Osteocyte (in vitro differentiated cells): Measurements from ENCODE around the gene PLEKHJ1. TPM values are rescaled to one million over a fixed set of nuclear protein-coding genes. Genes with fewer than 3 reads are reported as not detected.

Experiments
- DNase-seq: peaks from one replicate; pipeline ENCODE4 v3.0.0; 2021; ENCODE audit warnings: mixed read lengths; ENCODE audit not compliant: unreplicated experiment; ENCODE audit errors: extremely low spot score
- H3K27ac Mint-ChIP-seq: one replicate; pipeline ENCODE4 v1.8.0; 2021; ENCODE audit warnings: mild to moderate bottlenecking, mixed read lengths; ENCODE audit not compliant: unreplicated experiment
- H3K27me3 Mint-ChIP-seq: one replicate; pipeline ENCODE4 v1.8.0; 2021; ENCODE audit warnings: mixed read lengths; ENCODE audit not compliant: unreplicated experiment
- H3K36me3 Mint-ChIP-seq: one replicate; pipeline ENCODE4 v1.8.0; 2021; ENCODE audit warnings: mixed read lengths; ENCODE audit not compliant: unreplicated experiment
- H3K4me1 Mint-ChIP-seq: one replicate; pipeline ENCODE4 v1.8.0; 2021; ENCODE audit warnings: mixed read lengths; ENCODE audit not compliant: unreplicated experiment
- H3K4me3 Mint-ChIP-seq: one replicate; pipeline ENCODE4 v1.8.0; 2021; ENCODE audit warnings: mild to moderate bottlenecking, moderate library complexity, mixed read lengths; ENCODE audit not compliant: unreplicated experiment
- H3K9me3 Mint-ChIP-seq: one replicate; pipeline ENCODE4 v1.8.0; 2021; ENCODE audit warnings: mixed read lengths; ENCODE audit not compliant: unreplicated experiment
- total RNA-seq: library from RNA; stranded (reverse); gene quantifications from 2 replicates; pipeline ENCODE4 v1.2.1, GENCODE V29; 2021
- TF ChIP-seq, protein P1 (sequence below): fragments of 200-600 bp; sonication (generic); IDR thresholded peaks from 2 replicates; pipeline ENCODE4 v1.5.0; 2021; ENCODE audit warnings: antibody characterized with exemption, mild to moderate bottlenecking, moderate library complexity

Gene PLEKHJ1
- total RNA-seq, 1 donor from 2014 or later: 40.7 TPM

DNA sequence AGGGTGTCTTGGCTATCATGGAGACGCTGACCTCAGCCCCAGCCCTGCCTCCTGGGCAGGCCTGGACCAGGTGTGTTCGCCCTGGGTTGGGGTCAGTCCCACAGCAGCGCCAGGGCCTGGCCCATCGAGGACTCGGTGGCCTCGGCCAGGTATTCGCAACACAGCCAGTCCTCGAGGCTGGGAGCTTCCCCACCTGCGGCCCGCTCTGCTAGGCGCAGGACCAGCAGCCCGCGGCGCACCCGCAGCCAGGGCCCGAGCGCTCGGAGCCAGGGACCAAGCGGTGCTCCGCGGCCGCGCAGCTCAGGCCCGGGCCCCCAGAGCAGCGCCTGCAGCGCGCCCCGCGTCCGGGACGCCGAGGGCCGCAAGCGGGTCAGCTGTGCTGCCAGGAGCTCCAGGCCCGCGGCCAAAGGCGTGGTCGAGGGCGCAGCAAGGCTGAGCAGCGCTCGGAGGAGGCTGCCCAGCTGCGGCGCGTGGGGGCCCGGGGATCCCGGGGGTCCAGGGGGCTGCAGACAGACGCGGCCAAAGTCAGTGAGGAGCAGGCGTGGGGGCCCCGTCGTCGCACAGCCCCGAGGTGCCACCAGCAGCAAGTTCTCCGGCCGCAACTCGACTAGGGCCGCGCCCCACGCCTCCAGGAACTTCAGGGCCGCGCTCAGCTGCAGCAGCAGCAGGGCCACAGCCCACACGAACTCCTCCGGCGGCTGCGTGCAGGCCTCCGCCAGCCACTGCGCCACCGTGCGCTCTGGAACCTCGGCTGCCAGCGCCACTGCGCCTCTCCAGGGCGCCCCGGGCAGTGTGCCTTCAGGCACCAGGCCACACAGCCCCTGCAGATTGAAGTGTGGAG lies 39.7 kb upstream of the PLEKHJ1 start:
- Mint-ChIP-seq H3K36me3 (peaks cover 17% of the 10 kb centered on the region), H3K27ac (no peak overlapping the region), H3K27me3 (no peaks in the 10 kb centered on the region), H3K4me1 (peaks cover 40% of the 10 kb centered on the region), H3K9me3 (no peaks in the 10 kb centered on the region), H3K4me3 (no peak overlapping the region)
- TF ChIP-seq, protein P1, sequence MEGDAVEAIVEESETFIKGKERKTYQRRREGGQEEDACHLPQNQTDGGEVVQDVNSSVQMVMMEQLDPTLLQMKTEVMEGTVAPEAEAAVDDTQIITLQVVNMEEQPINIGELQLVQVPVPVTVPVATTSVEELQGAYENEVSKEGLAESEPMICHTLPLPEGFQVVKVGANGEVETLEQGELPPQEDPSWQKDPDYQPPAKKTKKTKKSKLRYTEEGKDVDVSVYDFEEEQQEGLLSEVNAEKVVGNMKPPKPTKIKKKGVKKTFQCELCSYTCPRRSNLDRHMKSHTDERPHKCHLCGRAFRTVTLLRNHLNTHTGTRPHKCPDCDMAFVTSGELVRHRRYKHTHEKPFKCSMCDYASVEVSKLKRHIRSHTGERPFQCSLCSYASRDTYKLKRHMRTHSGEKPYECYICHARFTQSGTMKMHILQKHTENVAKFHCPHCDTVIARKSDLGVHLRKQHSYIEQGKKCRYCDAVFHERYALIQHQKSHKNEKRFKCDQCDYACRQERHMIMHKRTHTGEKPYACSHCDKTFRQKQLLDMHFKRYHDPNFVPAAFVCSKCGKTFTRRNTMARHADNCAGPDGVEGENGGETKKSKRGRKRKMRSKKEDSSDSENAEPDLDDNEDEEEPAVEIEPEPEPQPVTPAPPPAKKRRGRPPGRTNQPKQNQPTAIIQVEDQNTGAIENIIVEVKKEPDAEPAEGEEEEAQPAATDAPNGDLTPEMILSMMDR: no peak
- no peak for DNase-seq

DNA sequence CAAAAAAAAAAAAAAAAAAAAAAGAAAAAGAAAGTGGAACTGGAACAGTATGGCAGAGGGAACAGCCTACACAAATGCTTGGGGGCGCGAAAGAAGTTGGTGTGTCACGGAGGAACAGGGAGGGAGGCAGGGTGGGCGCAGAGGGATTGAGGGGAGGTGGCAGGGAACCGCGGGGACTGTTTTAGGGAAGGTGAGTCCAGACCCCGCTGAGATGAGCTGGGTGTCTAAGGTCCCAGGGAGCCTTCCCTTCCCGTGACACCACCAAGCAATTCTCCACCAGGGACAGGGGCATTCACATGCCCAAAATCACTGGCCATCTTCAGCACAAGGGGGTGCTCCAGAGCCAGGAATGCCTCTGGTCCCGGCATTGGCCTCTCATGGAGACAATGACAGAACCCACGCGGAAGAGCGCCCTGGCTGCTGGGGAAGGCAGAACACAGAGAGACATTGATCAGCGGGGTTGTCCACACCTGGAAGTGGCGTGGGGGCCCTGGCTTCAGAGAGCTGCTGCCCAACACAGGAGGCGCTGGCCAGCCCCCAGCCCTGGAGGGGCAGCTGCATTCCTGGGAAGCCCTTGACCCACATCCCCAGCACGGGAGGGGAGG lies 38.9 kb upstream of the PLEKHJ1 start:
- Mint-ChIP-seq H3K36me3 (peaks cover 17% of the 10 kb centered on the region), H3K4me1 (peaks cover 35% of the 10 kb centered on the region), H3K27me3 (no peaks in the 10 kb centered on the region), H3K9me3 (no peaks in the 10 kb centered on the region), H3K27ac (peak overlapping the region; percentile 59), H3K4me3 (no peak overlapping the region)
- DNase-seq: no peak
- TF ChIP-seq, protein P1: peak; percentile 67

DNA sequence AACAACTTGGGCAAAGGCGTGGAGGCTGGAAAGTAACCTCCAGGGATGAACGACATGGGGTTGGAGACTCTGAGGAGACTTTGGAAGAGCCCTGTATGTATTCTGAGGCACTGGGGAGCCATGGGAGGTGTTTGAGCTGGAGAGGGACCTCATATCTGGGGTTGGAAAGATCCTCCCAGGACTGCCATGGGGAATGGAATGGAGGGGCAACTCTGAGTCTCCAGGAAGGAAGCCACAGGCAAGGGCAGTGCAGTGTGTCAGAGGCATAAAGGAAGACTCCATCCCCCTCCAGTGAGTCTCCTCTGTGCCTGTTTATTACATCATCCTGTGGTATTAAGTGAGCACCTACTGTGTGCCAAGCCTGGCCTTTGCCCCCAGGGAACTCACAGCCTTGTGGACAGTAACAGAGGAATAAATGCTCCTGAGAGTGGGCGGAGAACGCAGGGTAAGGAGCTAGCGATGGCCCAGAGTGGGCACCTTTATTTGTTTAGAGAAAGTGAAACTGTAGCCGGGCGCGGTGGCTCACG lies 38.1 kb upstream of the PLEKHJ1 start:
- H3K4me1 Mint-ChIP-seq: peaks cover 35% of the 10 kb centered on the region
- TF ChIP-seq, protein P1: no peak
- no peaks in the 10 kb centered on the region for H3K27me3 Mint-ChIP-seq
- H3K4me3 Mint-ChIP-seq: peak overlapping the region; percentile 59
- H3K27ac Mint-ChIP-seq: peak overlapping the region; percentile 82
- H3K36me3 Mint-ChIP-seq: peaks cover 17% of the 10 kb centered on the region
- DNase-seq: no peak
- no peaks in the 10 kb centered on the region for H3K9me3 Mint-ChIP-seq

DNA sequence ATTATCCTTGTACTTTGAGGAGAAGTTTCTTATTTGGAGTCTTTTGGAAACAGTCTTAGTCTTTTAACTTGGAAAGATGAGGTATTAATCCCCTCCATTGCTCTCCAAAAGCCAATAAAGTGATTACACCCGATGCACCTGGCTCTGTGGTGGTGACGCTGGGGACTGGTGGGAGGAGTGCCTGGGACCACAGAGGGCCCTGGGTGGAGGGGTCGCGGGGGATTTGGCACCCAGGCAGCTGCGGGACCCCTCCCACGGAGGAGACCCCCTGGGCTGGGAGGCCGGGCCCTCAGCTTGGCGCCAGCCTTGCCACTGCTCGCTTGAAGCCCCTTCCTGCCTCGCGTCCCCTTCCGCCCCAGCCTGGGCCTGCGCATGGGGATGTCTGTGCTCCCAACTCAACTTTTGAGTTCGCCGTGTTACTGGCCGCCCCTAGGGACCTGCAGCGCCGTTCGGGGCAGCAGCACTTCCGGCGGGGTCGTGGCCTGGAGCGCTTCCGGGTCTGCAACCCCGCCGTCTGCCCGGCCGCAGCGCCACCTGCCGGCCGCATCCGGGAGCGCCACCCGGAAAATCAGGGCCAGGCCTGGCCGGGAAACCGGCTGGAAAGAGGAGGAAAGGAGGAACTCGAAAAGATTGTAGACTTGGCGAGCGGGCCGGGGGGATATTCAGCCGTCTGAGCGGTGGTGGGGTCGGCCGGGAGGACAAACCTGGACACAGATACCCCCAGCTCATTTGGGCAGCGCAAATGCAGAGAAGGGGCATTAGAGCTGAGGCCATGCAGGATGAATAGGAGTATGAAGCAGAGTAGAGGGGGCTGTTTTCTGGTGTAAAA lies 37.4 kb upstream of the PLEKHJ1 start:
- peak overlapping the region; percentile 59 for H3K4me3 Mint-ChIP-seq
- peaks cover 37% of the 10 kb centered on the region for H3K4me1 Mint-ChIP-seq
- TF ChIP-seq, protein P1: peak; percentile 97
- DNase-seq: peak; percentile 94
- peak overlapping the region; percentile 82 for H3K27ac Mint-ChIP-seq
- H3K36me3 Mint-ChIP-seq: peaks cover 17% of the 10 kb centered on the region
- H3K9me3 Mint-ChIP-seq: no peaks in the 10 kb centered on the region
- H3K27me3 Mint-ChIP-seq: no peaks in the 10 kb centered on the region
